ENCODE results near the gene AOC1. TPM values are rescaled to one million over a fixed set of nuclear protein-coding genes. Genes with fewer than 3 reads are reported as not detected.
"Not testable (repeated sequence)": the region's sequence is repeated elsewhere in the genome, so short reads cannot be mapped to it uniquely, and the experiment has no call there.

AOC1 gene
- total RNA-seq, 4 donors from 2014 or later: not detected

- WGBS, 2 donors: 85 to 89% methylated on average over 2 of the region's 2 CpGs
- DNase-seq (ENCODE audit: low spot score in 2 of 2): no peak
- Histone ChIP-seq H3K27ac (no peak overlapping the region), H3K4me3 (no peak overlapping the region), H3K9me3 (peaks cover 0 to 36% (median 2%) of the 10 kb centered on the region in 4 donors), H3K27me3 (no peaks in the 10 kb centered on the region), H3K4me1 (peaks cover 0 to 9% (median 3%) of the 10 kb centered on the region in 4 donors), H3K36me3 (peaks cover 0 to 41% (median 0%) of the 10 kb centered on the region in 3 donors)
- TF ChIP-seq POLR2A (IDR thresholded peaks at IDR 0.05) (no peak), CTCF (IDR thresholded peaks at IDR 0.05) (no peak), EP300 (IDR thresholded peaks at IDR 0.05) (no peak)
These were observed 45.5 kb upstream of the AOC1 start for GRCh38 chr7:150806863-150807262.

- WGBS, 2 donors: 76 to 89% methylated on average over 9 to 13 of the region's 13 CpGs
- not testable (repeated sequence) for DNase-seq (ENCODE audit: low spot score in 2 of 2)
- peaks cover 0 to 41% (median 0%) of the 10 kb centered on the region in 3 donors for H3K36me3 ChIP-seq
These were observed 44.5 kb upstream of the AOC1 start for GRCh38 chr7:150807616-150808438.

GRCh38 chr7:150814328-150815001 is 37.9 kb upstream of the AOC1 start:
- H3K9me3 ChIP-seq: peaks cover 0 to 19% (median 6%) of the 10 kb centered on the region in 4 donors
- 66 to 70% methylated on average over 7 of the region's 7 CpGs for WGBS, 2 donors

More at GRCh38 chr7:150807616-150808438, 44.5 kb upstream of the AOC1 start:
- not testable (repeated sequence) for H3K27ac ChIP-seq, H3K4me1 ChIP-seq, H3K4me3 ChIP-seq, H3K27me3 ChIP-seq
- peaks cover 0 to 36% (median 2%) of the 10 kb centered on the region in 4 donors for H3K9me3 ChIP-seq

GRCh38 chr7:150818971-150819370 is 33.3 kb upstream of the AOC1 start:
- TF ChIP-seq POLR2A (IDR thresholded peaks at IDR 0.05) (no peak), CTCF (IDR thresholded peaks at IDR 0.05) (no peak), EP300 (IDR thresholded peaks at IDR 0.05) (no peak)
- H3K4me1 ChIP-seq: no peaks in the 10 kb centered on the region
- H3K27ac ChIP-seq: no peak overlapping the region
- H3K4me3 ChIP-seq: no peak overlapping the region
- no peak for DNase-seq (ENCODE audit: low spot score in 2 of 2)
- H3K36me3 ChIP-seq: no peaks in the 10 kb centered on the region
- WGBS, 2 donors: 84 to 85% methylated on average over 2 of the region's 2 CpGs
- peaks cover 0 to 30% (median 6%) of the 10 kb centered on the region in 4 donors for H3K9me3 ChIP-seq
- H3K27me3 ChIP-seq: no peaks in the 10 kb centered on the region

More at GRCh38 chr7:150814328-150815001, 37.9 kb upstream of the AOC1 start:
- no peak for DNase-seq (ENCODE audit: low spot score in 2 of 2)
- no peak overlapping the region for H3K27ac ChIP-seq
- H3K4me1 ChIP-seq: no peaks in the 10 kb centered on the region
- no peaks in the 10 kb centered on the region for H3K27me3 ChIP-seq
- TF ChIP-seq EP300 (IDR thresholded peaks at IDR 0.05) (no peak), CTCF (IDR thresholded peaks at IDR 0.05) (no peak), POLR2A (IDR thresholded peaks at IDR 0.05) (no peak)
- no peak overlapping the region for H3K4me3 ChIP-seq
- no peaks in the 10 kb centered on the region for H3K36me3 ChIP-seq

- Histone ChIP-seq H3K36me3 (no peaks in the 10 kb centered on the region), H3K27ac (peak overlapping the region in 2 of 4 donors; percentile 9 to 47), H3K4me3 (no peak overlapping the region), H3K27me3 (no peaks in the 10 kb centered on the region), H3K4me1 (no peaks in the 10 kb centered on the region), H3K9me3 (peaks cover 0 to 25% (median 6%) of the 10 kb centered on the region in 4 donors)
- 24 to 38% methylated on average over 5 of the region's 5 CpGs for WGBS, 2 donors
- DNase-seq (ENCODE audit: low spot score in 2 of 2): no peak
- TF ChIP-seq CTCF (IDR thresholded peaks at IDR 0.05) (no peak), EP300 (IDR thresholded peaks at IDR 0.05) (no peak), POLR2A (IDR thresholded peaks at IDR 0.05) (no peak)
These were observed 32.2 kb upstream of the AOC1 start for GRCh38 chr7:150820148-150820547.

Measured in tibial nerve (tissue), 4 donors.